Lower lobe of right lung (tissue), 2 donors: ENCODE results near the gene GAGE2A. TPM values are rescaled to one million over a fixed set of nuclear protein-coding genes. Genes with fewer than 3 reads are reported as not detected.

Experiments
- ATAC-seq, 2 donors: fragments of 200-7000 bp; cut with Tn5 transposase; one replicate each; pipeline ENCODE4 v1.9.1; 2020 to 2022; ENCODE audit warnings: mild to moderate bottlenecking in 2 of 2, moderate library complexity in 2 of 2
- DNase-seq: peaks from one replicate; pipeline ENCODE4 v3.0.0-alpha.2; 2020
- H3K27ac ChIP-seq: fragments of 200-600 bp; one replicate; pipeline ENCODE4 v1.8.0; 2022
- H3K27me3 ChIP-seq: fragments of 200-600 bp; one replicate; pipeline ENCODE4 v1.8.0; 2022; ENCODE audit warnings: low read depth
- H3K36me3 ChIP-seq: fragments of 200-600 bp; one replicate; pipeline ENCODE4 v1.8.0; 2022; ENCODE audit warnings: mild to moderate bottlenecking
- H3K4me1 ChIP-seq: fragments of 200-600 bp; one replicate; pipeline ENCODE4 v1.8.0; 2022
- H3K4me3 ChIP-seq: fragments of 200-600 bp; one replicate; pipeline ENCODE4 v1.8.0; 2022; ENCODE audit warnings: mild to moderate bottlenecking
- H3K9me3 ChIP-seq: fragments of 200-600 bp; one replicate; pipeline ENCODE4 v1.8.0; 2022
- CTCF ChIP-seq: fragments of 200-600 bp; IDR thresholded peaks from one replicate; pipeline ENCODE4 v1.8.0; 2022; ENCODE audit warnings: antibody characterized with exemption, mild to moderate bottlenecking
- intact Hi-C: fragments of 100-400 bp; cut with DNase I; formaldehyde crosslinking; loops from one replicate; pipeline ENCODE4 v1.11.0; 2022
- total RNA-seq: library from RNA; stranded (reverse); fragmentation: NEBNext Ultra II Directional; extraction: Animal tissue kit (Norgen Biotek cat#: 25700); gene quantifications from one replicate; pipeline ENCODE4 v1.2.1, GENCODE V29; 2021
- donor health status: DM: no; HTN: yes; CAD: no; lungs with severe emphysema.

The GAGE2A gene
- total RNA-seq, 1 donor from 2014 or later: not detected

- DNase-seq (no peak), ATAC-seq (no peak)
- Histone ChIP-seq H3K4me3 (no peak overlapping the region), H3K36me3 (no peaks in the 10 kb centered on the region), H3K27me3 (no peaks in the 10 kb centered on the region), H3K27ac (no peak overlapping the region), H3K4me1 (no peaks in the 10 kb centered on the region), H3K9me3 (no peaks in the 10 kb centered on the region)
- intact Hi-C loops: no loop called here
- TF ChIP-seq CTCF: no peak
These were observed 21.5 kb downstream of the GAGE2A start for GRCh38 chrX:49610718-49611310.

GRCh38 chrX:49618574-49618973, 29.3 kb downstream of the GAGE2A start:
- ATAC-seq (no peak), DNase-seq (no peak)
- Histone ChIP-seq H3K27ac (no peak overlapping the region), H3K27me3 (no peaks in the 10 kb centered on the region), H3K36me3 (no peaks in the 10 kb centered on the region), H3K4me1 (no peaks in the 10 kb centered on the region), H3K4me3 (no peak overlapping the region), H3K9me3 (no peaks in the 10 kb centered on the region)
- intact Hi-C loops: no loop called here
- no peak for TF ChIP-seq CTCF

GRCh38 chrX:49627086-49627777, 37.9 kb downstream of the GAGE2A start:
- intact Hi-C loops: no loop called here
- Histone ChIP-seq H3K4me3 (peak overlapping the region; percentile 19), H3K27me3 (no peaks in the 10 kb centered on the region), H3K4me1 (no peaks in the 10 kb centered on the region), H3K9me3 (no peaks in the 10 kb centered on the region), H3K27ac (no peak overlapping the region), H3K36me3 (no peaks in the 10 kb centered on the region)
- TF ChIP-seq CTCF: no peak
- ATAC-seq (peak in 1 of 2 donors; percentile 24), DNase-seq (no peak)

- Histone ChIP-seq H3K9me3 (no peaks in the 10 kb centered on the region), H3K27ac (no peak overlapping the region), H3K27me3 (no peaks in the 10 kb centered on the region), H3K4me1 (no peaks in the 10 kb centered on the region), H3K36me3 (no peaks in the 10 kb centered on the region), H3K4me3 (no peak overlapping the region)
- ATAC-seq (no peak), DNase-seq (no peak)
- TF ChIP-seq CTCF: no peak
- intact Hi-C loops: no loop called here
These were observed 55.8 kb downstream of the GAGE2A start for GRCh38 chrX:49644991-49645637.

Other genes with a start within 250 kb of the GAGE2A start
- not detected for gene GAGE12C, start 57.3 kb upstream of the GAGE2A start, total RNA-seq
- not detected for gene GAGE12D, start 47.8 kb upstream of the GAGE2A start, total RNA-seq
- gene GAGE12E, start 38.2 kb upstream of the GAGE2A start, total RNA-seq: not detected
- gene GAGE12F, start 28.7 kb upstream of the GAGE2A start, total RNA-seq: not detected
- gene GAGE12G, start 19.1 kb upstream of the GAGE2A start, total RNA-seq: not detected
- gene GAGE12H, start 9.5 kb upstream of the GAGE2A start, total RNA-seq: not detected
- gene GAGE1, start 9.5 kb downstream of the GAGE2A start, total RNA-seq: not detected
- gene PAGE1, start 106.5 kb downstream of the GAGE2A start, total RNA-seq: not detected
- gene PAGE4, start 239.8 kb downstream of the GAGE2A start, total RNA-seq: not detected